HG03354 (cell line): ENCODE measurements around the gene PUM2.

ENCODE experiments used
- ATAC-seq: cut with Tn5 transposase; IDR thresholded peaks from one replicate; pipeline ENCODE4 v1.9.1; 2021; ENCODE audit warnings: mild to moderate bottlenecking; ENCODE audit not compliant: unreplicated experiment, poor library complexity, severe bottlenecking

The PUM2 gene

GRCh38 chr2:20223407-20224163 lies 127.1 kb downstream of the PUM2 start:
- ATAC-seq, result peak; percentile 28

GRCh38 chr2:20222769-20223406 lies 127.8 kb downstream of the PUM2 start:
- no peak for ATAC-seq

GRCh38 chr2:20222014-20222768 lies 128.5 kb downstream of the PUM2 start:
- no peak for ATAC-seq

- no peak for ATAC-seq
Measured at GRCh38 chr2:20221555-20221973, 129.1 kb downstream of the PUM2 start.

GRCh38 chr2:20220806-20221554 lies 129.7 kb downstream of the PUM2 start:
- no peak for ATAC-seq

- ATAC-seq, result no peak
Measured at GRCh38 chr2:20219763-20220380, 130.8 kb downstream of the PUM2 start.

GRCh38 chr2:20218331-20219320 lies 132.0 kb downstream of the PUM2 start:
- ATAC-seq, result no peak

- no peak for ATAC-seq
Measured at GRCh38 chr2:20217041-20217970, 133.3 kb downstream of the PUM2 start.

GRCh38 chr2:20216130-20217025 lies 134.3 kb downstream of the PUM2 start:
- ATAC-seq, result no peak

- no peak for ATAC-seq
Measured at GRCh38 chr2:20215183-20216040, 135.2 kb downstream of the PUM2 start.

GRCh38 chr2:20214566-20215182 lies 136.0 kb downstream of the PUM2 start:
- ATAC-seq, result no peak

GRCh38 chr2:20213651-20214565 lies 136.7 kb downstream of the PUM2 start:
- ATAC-seq, result peak; percentile 45

- ATAC-seq, result no peak
Measured at GRCh38 chr2:20212871-20213503, 137.7 kb downstream of the PUM2 start.

- ATAC-seq, result peak; percentile 53
Measured at GRCh38 chr2:20212459-20212870, 138.2 kb downstream of the PUM2 start.
